Ovary (tissue), 3 donors: Measurements from ENCODE around the gene PAGR1.

ENCODE experiments used
- POLR2A ChIP-seq: fragments of 450-650 bp; IDR thresholded peaks from one replicate; pipeline ENCODE4 v1.6.1; 2017; ENCODE audit warnings: antibody characterized with exemption, mild to moderate bottlenecking, moderate library complexity
- TF ChIP-seq, protein P1 (sequence below), 3 donors: fragments of 450-650 bp in 2 of 3; fragments of 200-600 bp in 1 of 3; IDR thresholded peaks; one replicate each; pipeline versions ENCODE4 v1.5.1 to v1.8.0; 2016 to 2022; ENCODE audit warnings: antibody characterized with exemption in 3 of 3, mild to moderate bottlenecking in 1 of 3
- donor health status: DM: no; HTN: no; CAD: no.

DNA sequence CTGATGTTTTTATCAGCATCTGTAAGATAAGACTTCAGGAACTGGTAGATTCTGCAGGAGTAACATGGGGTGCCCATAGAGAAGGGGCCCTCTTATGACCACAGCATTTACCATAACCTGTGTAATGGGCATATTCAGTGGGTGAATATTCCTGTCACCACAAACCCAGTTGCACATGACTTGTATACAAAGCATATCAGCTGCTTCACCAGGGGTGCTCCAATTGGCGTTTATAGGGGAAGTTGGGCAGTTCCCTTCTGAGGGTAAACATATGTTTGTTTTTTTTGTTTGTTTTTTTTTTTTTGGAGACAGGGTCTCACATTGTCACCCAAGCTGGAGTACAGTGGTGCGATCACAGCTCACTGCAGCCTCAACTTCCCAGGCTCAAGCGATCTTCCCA, 49.4 kb upstream of the PAGR1 start:
- TF ChIP-seq, protein P1, sequence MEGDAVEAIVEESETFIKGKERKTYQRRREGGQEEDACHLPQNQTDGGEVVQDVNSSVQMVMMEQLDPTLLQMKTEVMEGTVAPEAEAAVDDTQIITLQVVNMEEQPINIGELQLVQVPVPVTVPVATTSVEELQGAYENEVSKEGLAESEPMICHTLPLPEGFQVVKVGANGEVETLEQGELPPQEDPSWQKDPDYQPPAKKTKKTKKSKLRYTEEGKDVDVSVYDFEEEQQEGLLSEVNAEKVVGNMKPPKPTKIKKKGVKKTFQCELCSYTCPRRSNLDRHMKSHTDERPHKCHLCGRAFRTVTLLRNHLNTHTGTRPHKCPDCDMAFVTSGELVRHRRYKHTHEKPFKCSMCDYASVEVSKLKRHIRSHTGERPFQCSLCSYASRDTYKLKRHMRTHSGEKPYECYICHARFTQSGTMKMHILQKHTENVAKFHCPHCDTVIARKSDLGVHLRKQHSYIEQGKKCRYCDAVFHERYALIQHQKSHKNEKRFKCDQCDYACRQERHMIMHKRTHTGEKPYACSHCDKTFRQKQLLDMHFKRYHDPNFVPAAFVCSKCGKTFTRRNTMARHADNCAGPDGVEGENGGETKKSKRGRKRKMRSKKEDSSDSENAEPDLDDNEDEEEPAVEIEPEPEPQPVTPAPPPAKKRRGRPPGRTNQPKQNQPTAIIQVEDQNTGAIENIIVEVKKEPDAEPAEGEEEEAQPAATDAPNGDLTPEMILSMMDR (IDR thresholded peaks at IDR 0.05) = no peak
- no peak for TF ChIP-seq POLR2A
